ENCODE measurements around the gene ATP11B. TPM values are rescaled to one million over a fixed set of nuclear protein-coding genes. Genes with fewer than 3 reads are reported as not detected.
A peak's percentile ranks its signal among the peaks of the same experiment; 100 is the strongest.

The ATP11B gene
- total and polyA plus RNA-seq, 9 of the 15 experiments (the other 6 are each of a cell fraction or from before 2014, with no cell fraction given): 11.9 to 68.7 (median 41.8) TPM

GRCh38 chr3:182921665-182922355 lies 128.5 kb downstream of the ATP11B start (continued):
- no peak for TF ChIP-seq E2F1 (CRISPR knock-in tag; IDR thresholded peaks at IDR 0.05)
- TF ChIP-seq RNF2 (IDR thresholded peaks at IDR 0.05): no peak
- TF ChIP-seq CSDE1 (IDR thresholded peaks at IDR 0.05): no peak
- peak in 1 of 2 experiments; percentile 75; a peak in 1 of 4 replicates for TF ChIP-seq TEAD1 (CRISPR knock-in tag; IDR thresholded peaks at IDR 0.05)
- 0 out of 2 replicates have a peak, but pooled peaks have one; percentile 28 for TF ChIP-seq TARDBP (IDR thresholded peaks at IDR 0.05)
- TF ChIP-seq THAP7 (CRISPR knock-in tag; IDR thresholded peaks at IDR 0.05): no peak
- TF ChIP-seq FOXA3 (CRISPR knock-in tag; conservative IDR thresholded peaks at IDR 0.05 in 1 of 2, IDR thresholded peaks at IDR 0.05 in 1 of 2): no peak
- TF ChIP-seq ZNF239 (CRISPR knock-in tag; IDR thresholded peaks at IDR 0.05): peak; percentile 37; the same call in 1 of the 2 replicates
- TF ChIP-seq RNF219 (CRISPR knock-in tag; IDR thresholded peaks at IDR 0.05): no peak
- TF ChIP-seq SETDB1 (IDR thresholded peaks at IDR 0.05; ENCODE audit: low read length): no peak
- TF ChIP-seq MNT (conservative IDR thresholded peaks at IDR 0.05): no peak
- TF ChIP-seq POLR2AphosphoS2 (IDR thresholded peaks at IDR 0.05; ENCODE audit: low read length): no peak
- no peak for TF ChIP-seq HDAC6 (IDR thresholded peaks at IDR 0.05; ENCODE audit: low read depth, low read length)
- no peak for TF ChIP-seq ZNF324 (CRISPR knock-in tag; IDR thresholded peaks at IDR 0.05)
- TF ChIP-seq ZNF695 (CRISPR knock-in tag; IDR thresholded peaks at IDR 0.05): no peak
- TF ChIP-seq EP300 (IDR thresholded peaks at IDR 0.05; ENCODE audit: low read length): peak; percentile 62; the same call in 1 of the 2 replicates
- TF ChIP-seq AFF4 (CRISPR knock-in tag; IDR thresholded peaks at IDR 0.05): no peak
- no peak for TF ChIP-seq SNIP1 (IDR thresholded peaks at IDR 0.05; ENCODE audit: low read depth)
- TF ChIP-seq KHSRP (IDR thresholded peaks at IDR 0.05): no peak
- TF ChIP-seq PHF21A (IDR thresholded peaks at IDR 0.05; ENCODE audit: borderline replicate concordance, low read depth): no peak
